Measurements from ENCODE around the gene KCNMA1.

Gene KCNMA1

GRCh38 chr10:77252380-77253146 is 385.0 kb downstream of the KCNMA1 start:
- DNase-seq, result no peak

- no peak for DNase-seq
These were observed 386.2 kb downstream of the KCNMA1 start for GRCh38 chr10:77251297-77252013.

GRCh38 chr10:77249901-77250459 is 387.6 kb downstream of the KCNMA1 start:
- no peak for DNase-seq

GRCh38 chr10:77248104-77248790 is 389.4 kb downstream of the KCNMA1 start:
- no peak for DNase-seq

- no peak for DNase-seq
These were observed 390.3 kb downstream of the KCNMA1 start for GRCh38 chr10:77247031-77247990.

GRCh38 chr10:77245953-77246352 is 391.7 kb downstream of the KCNMA1 start:
- DNase-seq, result peak; percentile 39

- no peak for DNase-seq
These were observed 392.9 kb downstream of the KCNMA1 start for GRCh38 chr10:77244746-77245145.

- DNase-seq, result no peak
These were observed 393.3 kb downstream of the KCNMA1 start for GRCh38 chr10:77244286-77244685.

GRCh38 chr10:77241350-77241725 is 396.3 kb downstream of the KCNMA1 start:
- no peak for DNase-seq

- no peak for DNase-seq
These were observed 396.8 kb downstream of the KCNMA1 start for GRCh38 chr10:77240706-77241349.

- no peak for DNase-seq
These were observed 397.5 kb downstream of the KCNMA1 start for GRCh38 chr10:77240041-77240652.

- no peak for DNase-seq
These were observed 400.5 kb downstream of the KCNMA1 start for GRCh38 chr10:77237120-77237519.

GRCh38 chr10:77236700-77237099 is 400.9 kb downstream of the KCNMA1 start:
- no peak for DNase-seq

- DNase-seq, result no peak
These were observed 401.6 kb downstream of the KCNMA1 start for GRCh38 chr10:77236029-77236428.

- no peak for DNase-seq
These were observed 403.0 kb downstream of the KCNMA1 start for GRCh38 chr10:77234599-77234998.

GRCh38 chr10:77233466-77233865 is 404.1 kb downstream of the KCNMA1 start:
- DNase-seq, result no peak

- no peak for DNase-seq
These were observed 405.6 kb downstream of the KCNMA1 start for GRCh38 chr10:77231884-77232610.

- DNase-seq, result no peak
These were observed 406.2 kb downstream of the KCNMA1 start for GRCh38 chr10:77231375-77231774.

GRCh38 chr10:77230194-77230593 is 407.4 kb downstream of the KCNMA1 start:
- DNase-seq, result no peak

GRCh38 chr10:77229704-77230103 is 407.9 kb downstream of the KCNMA1 start:
- no peak for DNase-seq

GRCh38 chr10:77228559-77228958 is 409.0 kb downstream of the KCNMA1 start:
- no peak for DNase-seq
